Osteocyte (in vitro differentiated cells): ENCODE data around the gene OR2T27. TPM values are rescaled to one million over a fixed set of nuclear protein-coding genes. Genes with fewer than 3 reads are reported as not detected.
"Not testable (repeated sequence)": the region's sequence is repeated elsewhere in the genome, so short reads cannot be mapped to it uniquely, and the experiment has no call there.

Experiments
- DNase-seq: peaks from one replicate; pipeline ENCODE4 v3.0.0; 2021; ENCODE audit warnings: mixed read lengths; ENCODE audit not compliant: unreplicated experiment; ENCODE audit errors: extremely low spot score
- H3K27ac Mint-ChIP-seq: one replicate; pipeline ENCODE4 v1.8.0; 2021; ENCODE audit warnings: mild to moderate bottlenecking, mixed read lengths; ENCODE audit not compliant: unreplicated experiment
- H3K27me3 Mint-ChIP-seq: one replicate; pipeline ENCODE4 v1.8.0; 2021; ENCODE audit warnings: mixed read lengths; ENCODE audit not compliant: unreplicated experiment
- H3K36me3 Mint-ChIP-seq: one replicate; pipeline ENCODE4 v1.8.0; 2021; ENCODE audit warnings: mixed read lengths; ENCODE audit not compliant: unreplicated experiment
- H3K4me1 Mint-ChIP-seq: one replicate; pipeline ENCODE4 v1.8.0; 2021; ENCODE audit warnings: mixed read lengths; ENCODE audit not compliant: unreplicated experiment
- H3K4me3 Mint-ChIP-seq: one replicate; pipeline ENCODE4 v1.8.0; 2021; ENCODE audit warnings: mild to moderate bottlenecking, moderate library complexity, mixed read lengths; ENCODE audit not compliant: unreplicated experiment
- H3K9me3 Mint-ChIP-seq: one replicate; pipeline ENCODE4 v1.8.0; 2021; ENCODE audit warnings: mixed read lengths; ENCODE audit not compliant: unreplicated experiment
- total RNA-seq: library from RNA; stranded (reverse); gene quantifications from 2 replicates; pipeline ENCODE4 v1.2.1, GENCODE V29; 2021
- TF ChIP-seq, protein P1 (sequence below): fragments of 200-600 bp; sonication (generic); IDR thresholded peaks from 2 replicates; pipeline ENCODE4 v1.5.0; 2021; ENCODE audit warnings: antibody characterized with exemption, mild to moderate bottlenecking, moderate library complexity

The OR2T27 gene
- total RNA-seq, 1 donor from 2014 or later: not detected

DNA sequence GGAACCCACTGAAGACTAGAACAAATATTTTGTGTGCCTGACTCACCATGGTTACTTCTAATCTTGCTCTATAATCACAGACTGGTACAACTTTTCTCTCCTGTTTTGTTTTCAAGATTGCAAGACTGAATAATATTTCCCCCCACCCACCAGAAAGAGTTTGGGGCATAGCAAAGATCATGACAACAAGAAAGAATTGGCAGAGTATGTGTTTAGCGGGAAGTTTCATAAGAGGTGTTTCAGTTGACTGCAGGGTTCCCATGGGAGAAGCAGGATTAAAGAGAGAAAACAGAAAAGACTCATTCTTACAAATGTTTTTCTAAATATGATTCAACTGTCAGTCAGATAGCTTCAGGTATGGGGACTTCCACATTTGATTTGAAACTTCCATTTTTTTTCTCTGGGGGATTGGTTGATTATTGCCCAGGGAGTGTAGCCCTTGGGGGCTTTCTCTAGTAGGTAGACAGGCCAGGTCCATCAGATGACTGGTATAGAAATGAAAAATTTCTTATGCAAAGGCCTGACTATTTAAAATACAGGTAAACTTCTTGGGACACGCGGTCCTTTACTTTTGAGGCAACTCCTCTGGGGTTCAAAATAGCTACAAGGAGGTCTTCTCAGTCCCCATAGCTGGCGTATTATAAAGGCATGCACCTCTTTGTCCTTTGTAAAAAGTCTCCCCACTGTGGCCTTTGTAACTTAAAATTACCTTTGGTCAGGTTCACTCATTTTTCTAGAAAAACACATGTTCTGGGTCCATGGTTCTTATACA, 33.4 kb upstream of the OR2T27 start:
- Mint-ChIP-seq H3K4me3 (no peak overlapping the region), H3K36me3 (no peaks in the 10 kb centered on the region), H3K27me3 (no peaks in the 10 kb centered on the region), H3K27ac (no peak overlapping the region), H3K9me3 (peaks cover 53% of the 10 kb centered on the region), H3K4me1 (no peaks in the 10 kb centered on the region)
- no peak for DNase-seq
- TF ChIP-seq, protein P1, sequence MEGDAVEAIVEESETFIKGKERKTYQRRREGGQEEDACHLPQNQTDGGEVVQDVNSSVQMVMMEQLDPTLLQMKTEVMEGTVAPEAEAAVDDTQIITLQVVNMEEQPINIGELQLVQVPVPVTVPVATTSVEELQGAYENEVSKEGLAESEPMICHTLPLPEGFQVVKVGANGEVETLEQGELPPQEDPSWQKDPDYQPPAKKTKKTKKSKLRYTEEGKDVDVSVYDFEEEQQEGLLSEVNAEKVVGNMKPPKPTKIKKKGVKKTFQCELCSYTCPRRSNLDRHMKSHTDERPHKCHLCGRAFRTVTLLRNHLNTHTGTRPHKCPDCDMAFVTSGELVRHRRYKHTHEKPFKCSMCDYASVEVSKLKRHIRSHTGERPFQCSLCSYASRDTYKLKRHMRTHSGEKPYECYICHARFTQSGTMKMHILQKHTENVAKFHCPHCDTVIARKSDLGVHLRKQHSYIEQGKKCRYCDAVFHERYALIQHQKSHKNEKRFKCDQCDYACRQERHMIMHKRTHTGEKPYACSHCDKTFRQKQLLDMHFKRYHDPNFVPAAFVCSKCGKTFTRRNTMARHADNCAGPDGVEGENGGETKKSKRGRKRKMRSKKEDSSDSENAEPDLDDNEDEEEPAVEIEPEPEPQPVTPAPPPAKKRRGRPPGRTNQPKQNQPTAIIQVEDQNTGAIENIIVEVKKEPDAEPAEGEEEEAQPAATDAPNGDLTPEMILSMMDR: no peak

- no peaks in the 10 kb centered on the region for H3K27me3 Mint-ChIP-seq
- no peaks in the 10 kb centered on the region for H3K36me3 Mint-ChIP-seq
- H3K27ac Mint-ChIP-seq: no peak overlapping the region
- peaks cover 47% of the 10 kb centered on the region for H3K9me3 Mint-ChIP-seq
- no peak for DNase-seq
- H3K4me1 Mint-ChIP-seq: no peaks in the 10 kb centered on the region
- TF ChIP-seq, protein P1: no peak
- no peak overlapping the region for H3K4me3 Mint-ChIP-seq
Measured at GRCh38 chr1:248686815-248687214, 31.5 kb upstream of the OR2T27 start.

DNA sequence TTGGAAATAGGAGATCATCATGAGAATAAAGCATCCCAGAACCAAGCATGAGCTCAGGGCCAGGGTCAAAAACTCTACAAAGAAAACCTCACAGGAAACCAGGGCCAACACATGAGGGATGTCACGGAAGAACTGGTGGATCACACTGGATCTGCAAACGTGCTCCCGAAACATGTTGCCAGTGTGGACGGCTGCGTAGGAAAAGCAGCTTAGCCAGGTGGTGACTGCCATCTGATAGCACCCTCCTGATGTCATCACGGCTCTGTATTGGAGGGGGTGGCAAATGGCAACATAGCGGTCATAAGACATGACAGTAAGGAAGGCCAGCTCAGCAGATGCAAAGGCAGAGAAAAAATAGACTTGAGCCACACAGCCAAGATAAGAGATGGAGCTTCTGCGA, 26.3 kb upstream of the OR2T27 start:
- Mint-ChIP-seq H3K4me1 (no peaks in the 10 kb centered on the region), H3K36me3 (no peaks in the 10 kb centered on the region), H3K4me3 (no peak overlapping the region), H3K9me3 (peaks cover 39% of the 10 kb centered on the region), H3K27ac (no peak overlapping the region), H3K27me3 (no peaks in the 10 kb centered on the region)
- TF ChIP-seq, protein P1: no peak
- no peak for DNase-seq

DNA sequence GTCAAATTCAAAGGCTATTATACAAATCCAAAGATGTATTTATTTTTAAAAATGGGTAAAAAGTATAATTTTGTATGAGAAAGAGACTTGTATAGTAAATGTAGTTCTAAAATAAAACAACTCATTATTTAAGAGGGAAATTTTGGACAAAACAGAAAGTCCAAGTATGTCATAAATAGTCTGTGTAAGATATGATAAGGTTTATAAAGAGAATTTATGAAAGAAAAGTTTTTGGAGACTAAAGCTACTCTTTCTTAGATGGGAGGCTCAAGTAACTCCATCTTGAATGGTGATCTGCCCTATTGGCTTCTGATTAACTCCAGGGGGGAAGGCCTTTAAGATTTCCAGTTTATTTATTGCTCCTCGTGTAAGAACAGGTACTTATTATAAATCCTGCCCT, 14.7 kb upstream of the OR2T27 start:
- H3K27me3 Mint-ChIP-seq: no peaks in the 10 kb centered on the region
- no peaks in the 10 kb centered on the region for H3K4me1 Mint-ChIP-seq
- no peak overlapping the region for H3K4me3 Mint-ChIP-seq
- H3K36me3 Mint-ChIP-seq: no peaks in the 10 kb centered on the region
- H3K9me3 Mint-ChIP-seq: peaks cover 39% of the 10 kb centered on the region
- DNase-seq: no peak
- H3K27ac Mint-ChIP-seq: no peak overlapping the region
- TF ChIP-seq, protein P1: no peak

GRCh38 chr1:248663453-248664328, 8.4 kb upstream of the OR2T27 start:
- H3K36me3 Mint-ChIP-seq, DNase-seq, H3K27ac Mint-ChIP-seq, H3K4me3 Mint-ChIP-seq, H3K27me3 Mint-ChIP-seq, H3K4me1 Mint-ChIP-seq: not testable (repeated sequence)
- peaks cover 46% of the 10 kb centered on the region for H3K9me3 Mint-ChIP-seq

GRCh38 chr1:248656797-248657196, 1.5 kb upstream of the OR2T27 start:
- not testable (repeated sequence) for H3K27me3 Mint-ChIP-seq, H3K27ac Mint-ChIP-seq, H3K36me3 Mint-ChIP-seq, H3K4me1 Mint-ChIP-seq, DNase-seq, H3K4me3 Mint-ChIP-seq
- peaks cover 12% of the 10 kb centered on the region for H3K9me3 Mint-ChIP-seq

- not testable (repeated sequence) for H3K27me3 Mint-ChIP-seq, H3K4me3 Mint-ChIP-seq, H3K27ac Mint-ChIP-seq, H3K4me1 Mint-ChIP-seq, DNase-seq, H3K9me3 Mint-ChIP-seq, H3K36me3 Mint-ChIP-seq
Measured at GRCh38 chr1:248648770-248649536, 6.4 kb downstream of the OR2T27 start.

DNA sequence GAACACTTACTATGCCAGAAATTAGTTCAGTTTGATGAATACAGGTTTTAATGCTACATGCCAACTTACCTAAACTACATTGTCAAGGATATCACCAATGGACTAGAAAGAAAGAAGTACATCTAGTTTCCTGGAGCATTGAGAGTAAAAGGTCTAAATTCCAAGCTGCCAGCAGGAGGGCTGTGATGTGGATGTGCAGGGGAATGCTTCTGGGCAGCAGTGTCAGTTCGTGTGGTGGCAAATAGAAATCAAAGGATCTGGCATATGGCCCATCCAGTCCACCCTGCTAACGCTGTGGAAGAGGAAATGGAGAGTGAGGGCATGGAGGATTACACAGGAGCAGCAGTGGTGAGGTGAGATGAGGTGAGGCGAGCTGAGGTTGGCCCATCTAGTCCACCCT, 10.2 kb downstream of the OR2T27 start, which contains the start of gene OR2T35:
OR2T35 (minus strand) TSS at position 101 of the 400 bp plus-strand sequence. CDS start 6,020 bp downstream, outside the sequence.
- H3K4me3 Mint-ChIP-seq, H3K36me3 Mint-ChIP-seq, H3K27me3 Mint-ChIP-seq, H3K4me1 Mint-ChIP-seq, H3K9me3 Mint-ChIP-seq, H3K27ac Mint-ChIP-seq, DNase-seq: not testable (repeated sequence)
